GM21619 (cell line): ENCODE measurements around the gene PIGP.
"Not testable (repeated sequence)": the region's sequence is repeated elsewhere in the genome, so short reads cannot be mapped to it uniquely, and the experiment has no call there.

Experiments used
- ATAC-seq: cut with Tn5 transposase; IDR thresholded peaks from one replicate; pipeline ENCODE4 v1.9.1; 2021; ENCODE audit not compliant: unreplicated experiment

Gene PIGP

GRCh38 chr21:37076087-37076850 is 3.4 kb upstream of the PIGP start:
- no peak for ATAC-seq

GRCh38 chr21:37075214-37075770 is 2.4 kb upstream of the PIGP start:
- no peak for ATAC-seq

GRCh38 chr21:37074546-37074945 is 1.7 kb upstream of the PIGP start:
- no peak for ATAC-seq

- no peak for ATAC-seq
Measured at GRCh38 chr21:37074197-37074510, 1.3 kb upstream of the PIGP start.

GRCh38 chr21:37073417-37074196 is 736 bp upstream of the PIGP start:
- peak; percentile 31 for ATAC-seq

- peak; percentile 34 for ATAC-seq
Measured at GRCh38 chr21:37072274-37072987, 440 bp downstream of the PIGP start.

GRCh38 chr21:37071561-37072273 is 1.2 kb downstream of the PIGP start:
- no peak for ATAC-seq

GRCh38 chr21:37065561-37066177 is 7.2 kb downstream of the PIGP start:
- ATAC-seq, result no peak

- ATAC-seq, result no peak
Measured at GRCh38 chr21:37064841-37065240, 8.0 kb downstream of the PIGP start.

GRCh38 chr21:37063433-37063832 is 9.4 kb downstream of the PIGP start:
- ATAC-seq, result no peak

GRCh38 chr21:37062593-37062935 is 10.3 kb downstream of the PIGP start:
- no peak for ATAC-seq

GRCh38 chr21:37061926-37062592 is 10.8 kb downstream of the PIGP start:
- ATAC-seq, result no peak

- ATAC-seq, result no peak
Measured at GRCh38 chr21:37060296-37060695, 12.6 kb downstream of the PIGP start.

- ATAC-seq, result no peak
Measured at GRCh38 chr21:37059181-37059580, 13.7 kb downstream of the PIGP start.

GRCh38 chr21:37058261-37058660 is 14.6 kb downstream of the PIGP start:
- ATAC-seq, result no peak

GRCh38 chr21:37057614-37058013 is 15.3 kb downstream of the PIGP start:
- no peak for ATAC-seq

- ATAC-seq, result no peak
Measured at GRCh38 chr21:37055271-37055855, 17.5 kb downstream of the PIGP start.

- ATAC-seq, result not testable (repeated sequence)
Measured at GRCh38 chr21:37049741-37050140, 23.1 kb downstream of the PIGP start.

- ATAC-seq, result no peak
Measured at GRCh38 chr21:37047079-37047478, 25.8 kb downstream of the PIGP start.

GRCh38 chr21:37045556-37045955 is 27.3 kb downstream of the PIGP start:
- no peak for ATAC-seq
